ENCODE results near the gene SRSF5.

DNA sequence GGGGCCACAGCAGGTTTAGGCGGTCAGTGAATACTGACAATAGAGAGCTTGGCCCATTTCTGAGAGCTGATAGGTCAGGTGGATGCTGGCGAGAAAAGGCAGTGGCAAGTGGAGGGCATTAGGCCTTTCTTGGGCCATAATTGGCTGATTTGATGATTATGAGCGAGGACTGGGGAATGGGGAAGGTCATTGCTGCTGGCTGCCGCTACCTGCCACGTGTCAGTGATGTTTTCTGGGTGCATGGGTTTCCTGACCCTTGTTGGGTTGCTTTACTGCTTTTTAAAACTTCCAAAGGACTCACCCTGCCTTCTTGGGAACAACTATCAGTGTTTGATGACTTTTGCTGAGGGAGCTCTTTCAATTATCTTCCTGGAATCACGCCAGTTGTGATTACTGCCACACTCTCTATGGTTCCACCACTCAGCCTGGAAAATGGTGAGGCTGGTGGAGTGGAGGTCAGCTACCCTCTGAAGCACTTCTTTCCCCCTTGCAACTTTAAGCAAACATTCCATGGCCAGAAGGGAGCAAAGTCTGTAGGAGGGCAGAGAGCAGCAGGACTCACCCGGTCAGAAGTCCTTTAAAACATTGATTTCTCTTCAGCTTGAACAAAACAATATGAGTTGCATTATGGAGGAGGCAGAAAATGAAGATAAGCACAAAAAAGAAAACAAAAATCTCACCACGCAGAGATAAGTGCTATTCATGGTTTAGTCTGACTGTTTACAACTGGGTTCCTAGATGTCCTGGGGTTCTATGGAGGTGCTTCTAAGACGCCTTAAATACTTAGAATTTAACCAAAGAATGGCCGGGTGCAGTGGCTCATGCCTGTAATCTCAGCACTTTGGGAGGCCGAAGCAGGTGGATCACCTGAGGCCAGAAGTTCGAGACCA is 42.2 kb downstream of the SRSF5 start:
- no peak for TF ChIP-seq ZFP30 (CRISPR knock-in tag; IDR thresholded peaks at IDR 0.05)
- TF ChIP-seq, protein P1, sequence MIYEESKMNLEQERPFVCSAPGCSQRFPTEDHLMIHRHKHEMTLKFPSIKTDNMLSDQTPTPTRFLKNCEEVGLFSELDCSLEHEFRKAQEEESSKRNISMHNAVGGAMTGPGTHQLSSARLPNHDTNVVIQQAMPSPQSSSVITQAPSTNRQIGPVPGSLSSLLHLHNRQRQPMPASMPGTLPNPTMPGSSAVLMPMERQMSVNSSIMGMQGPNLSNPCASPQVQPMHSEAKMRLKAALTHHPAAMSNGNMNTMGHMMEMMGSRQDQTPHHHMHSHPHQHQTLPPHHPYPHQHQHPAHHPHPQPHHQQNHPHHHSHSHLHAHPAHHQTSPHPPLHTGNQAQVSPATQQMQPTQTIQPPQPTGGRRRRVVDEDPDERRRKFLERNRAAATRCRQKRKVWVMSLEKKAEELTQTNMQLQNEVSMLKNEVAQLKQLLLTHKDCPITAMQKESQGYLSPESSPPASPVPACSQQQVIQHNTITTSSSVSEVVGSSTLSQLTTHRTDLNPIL (CRISPR knock-in tag; IDR thresholded peaks at IDR 0.05; ENCODE audit: low read depth), result no peak
- no peak for TF ChIP-seq SNAI2 (CRISPR knock-in tag; IDR thresholded peaks at IDR 0.05)
- no peak for TF ChIP-seq CSRNP3 (CRISPR knock-in tag; IDR thresholded peaks at IDR 0.05)
- TF ChIP-seq PATZ1 (CRISPR knock-in tag; IDR thresholded peaks at IDR 0.05; ENCODE audit: borderline replicate concordance), result no peak
- no peak for TF ChIP-seq OSR1 (CRISPR knock-in tag; IDR thresholded peaks at IDR 0.05)
- TF ChIP-seq GLIS3 (CRISPR knock-in tag; IDR thresholded peaks at IDR 0.05), result no peak
- no peak for TF ChIP-seq ZNF70 (CRISPR knock-in tag; IDR thresholded peaks at IDR 0.05)
- TF ChIP-seq ARNTL (CRISPR knock-in tag; IDR thresholded peaks at IDR 0.05; ENCODE audit: borderline replicate concordance, low read depth), result no peak
- TF ChIP-seq ZFP3 (CRISPR knock-in tag; IDR thresholded peaks at IDR 0.05), result no peak
- TF ChIP-seq ESRRG (CRISPR knock-in tag; IDR thresholded peaks at IDR 0.05), result no peak
- TF ChIP-seq ZC3H10 (CRISPR knock-in tag; IDR thresholded peaks at IDR 0.05), result no peak
- TF ChIP-seq CSDC2 (CRISPR knock-in tag; IDR thresholded peaks at IDR 0.05), result no peak
